Fibroblast of skin of scalp (primary cell): ENCODE results near the gene NDUFB8.

Experiments used
- DNase-seq: peaks from one replicate; pipeline ENCODE4 v3.0.0-alpha.2; 2013

Gene NDUFB8

GRCh38 chr10:100535715-100536353 is 6.2 kb upstream of the NDUFB8 start, which contains the start of gene HIF1AN:
Gene HIF1AN, plus strand, starts transcription at chr10:100535943. Its CDS starts 16 bp downstream, at chr10:100535959.
- peak; percentile 97 for DNase-seq

DNA sequence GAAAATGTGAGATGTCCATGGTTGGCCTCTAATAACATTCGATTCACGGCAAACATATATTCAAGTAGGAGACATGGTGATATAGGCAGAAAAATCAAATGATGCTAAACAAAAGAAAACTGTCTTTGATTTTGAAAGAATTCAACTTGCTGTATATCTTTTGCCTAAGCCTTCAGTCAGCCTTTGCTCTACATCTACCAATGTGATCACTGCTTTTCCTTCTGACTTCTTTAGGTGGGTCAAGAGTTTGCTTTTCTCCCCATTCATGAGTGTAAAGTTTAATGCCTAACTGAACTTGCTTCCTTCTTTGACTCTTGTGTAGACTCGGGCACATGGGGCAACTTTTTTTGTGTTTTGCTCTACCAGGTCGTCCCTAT is 5.7 kb upstream of the NDUFB8 start:
- no peak for DNase-seq

DNA sequence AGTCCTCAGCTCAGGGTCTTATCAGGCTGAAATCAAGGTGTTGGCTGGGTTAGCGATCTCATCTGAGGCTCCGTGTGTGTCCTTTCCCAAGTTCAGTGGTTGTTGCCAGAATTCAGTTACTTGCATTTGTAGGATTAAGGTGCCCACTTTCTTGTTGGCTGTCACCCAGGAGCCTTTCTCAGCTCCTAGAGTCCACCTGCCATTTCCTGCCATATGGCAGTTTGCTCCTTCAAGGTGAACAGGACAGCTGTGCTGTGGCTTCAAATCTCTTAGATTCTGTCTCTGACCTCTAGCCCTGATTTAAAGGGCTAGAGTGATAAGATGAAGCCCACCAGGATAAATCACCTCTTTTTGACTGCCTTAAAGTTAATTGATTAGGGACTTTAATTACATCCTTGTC is 5.1 kb upstream of the NDUFB8 start:
- DNase-seq = no peak

GRCh38 chr10:100531761-100532160 is 2.1 kb upstream of the NDUFB8 start:
- no peak for DNase-seq

DNA sequence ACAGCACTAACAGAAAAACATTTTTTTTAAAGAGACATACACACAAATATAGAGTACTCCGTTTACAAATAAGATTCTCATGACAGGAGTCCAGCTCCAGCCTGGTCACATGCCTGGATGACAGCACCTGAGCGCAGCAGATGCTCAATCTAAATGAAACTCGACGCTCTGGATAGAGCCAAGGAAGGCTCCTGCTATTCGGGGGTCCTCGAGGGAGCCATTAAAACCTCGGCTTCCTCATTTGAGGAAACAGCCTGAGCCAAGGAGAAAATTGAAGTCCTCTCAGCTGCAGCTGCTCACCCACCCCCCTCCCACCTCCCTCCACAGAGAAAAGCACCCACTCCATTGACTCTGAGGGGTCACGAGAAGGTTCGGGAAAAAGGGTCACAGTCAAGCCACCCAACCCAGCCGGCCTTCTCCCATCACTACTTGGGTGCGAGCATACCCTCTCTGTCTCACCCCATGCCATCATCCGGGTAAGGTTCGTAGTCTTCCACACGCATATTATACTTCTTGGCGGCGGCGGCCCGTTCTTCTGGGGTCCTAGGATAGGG is 673 bp downstream of the NDUFB8 start:
- DNase-seq = no peak

GRCh38 chr10:100528123-100528886 is 1.4 kb downstream of the NDUFB8 start:
- no peak for DNase-seq

GRCh38 chr10:100524638-100525037 is 5.0 kb downstream of the NDUFB8 start:
- DNase-seq = no peak

GRCh38 chr10:100524206-100524605 is 5.5 kb downstream of the NDUFB8 start:
- no peak for DNase-seq

DNA sequence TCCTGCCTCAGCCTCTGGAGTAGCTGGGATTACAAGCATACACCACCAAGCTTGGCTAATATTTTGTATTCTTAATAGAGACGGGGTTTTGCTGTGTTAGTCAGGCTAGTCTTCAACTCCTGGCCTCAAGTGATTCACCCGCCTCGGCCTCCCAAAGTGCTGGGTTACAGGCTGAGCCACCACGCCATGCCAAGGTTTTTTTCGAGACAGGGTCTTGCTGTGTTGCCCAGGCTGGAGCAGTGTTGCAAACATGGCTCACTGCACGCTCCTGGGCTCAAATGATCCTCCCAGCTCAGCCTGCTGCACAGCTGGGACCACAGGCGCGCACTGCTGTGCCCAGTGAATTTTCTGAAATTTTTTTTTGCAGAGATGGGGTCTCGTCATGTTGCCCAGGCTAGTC is 6.7 kb downstream of the NDUFB8 start:
- no peak for DNase-seq

DNA sequence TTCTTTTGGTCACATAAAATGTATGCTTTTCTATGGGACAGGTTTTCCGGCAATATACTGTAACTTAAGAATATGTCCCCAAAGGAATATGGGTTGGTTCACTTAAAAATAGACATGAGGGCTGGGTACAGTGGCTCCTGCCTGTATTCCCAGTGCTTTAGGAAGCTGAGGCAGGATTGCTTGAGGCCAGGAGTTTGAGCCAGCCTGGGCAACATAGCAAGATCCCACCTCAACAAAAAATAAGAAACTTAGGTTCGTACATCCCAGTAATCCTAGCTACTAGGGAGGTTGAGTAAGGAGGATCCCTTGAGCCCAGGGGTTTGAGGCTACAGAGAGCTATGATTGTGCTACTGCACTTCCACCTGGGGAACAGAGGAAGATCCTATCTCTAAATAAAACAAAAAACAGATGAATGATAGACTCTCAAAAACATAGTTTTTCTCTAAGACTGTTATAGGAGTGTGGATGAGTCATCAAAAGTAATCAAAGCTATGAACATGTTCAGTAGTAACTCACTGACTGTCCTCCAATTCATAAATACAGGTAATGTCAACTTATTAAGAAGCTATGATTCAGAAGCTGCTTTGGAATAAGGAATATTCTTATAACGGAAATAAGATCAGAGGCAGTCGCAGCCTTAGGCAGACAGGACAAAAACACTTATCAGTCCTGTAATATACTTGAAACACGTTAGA is 7.4 kb downstream of the NDUFB8 start:
- DNase-seq = no peak

DNA sequence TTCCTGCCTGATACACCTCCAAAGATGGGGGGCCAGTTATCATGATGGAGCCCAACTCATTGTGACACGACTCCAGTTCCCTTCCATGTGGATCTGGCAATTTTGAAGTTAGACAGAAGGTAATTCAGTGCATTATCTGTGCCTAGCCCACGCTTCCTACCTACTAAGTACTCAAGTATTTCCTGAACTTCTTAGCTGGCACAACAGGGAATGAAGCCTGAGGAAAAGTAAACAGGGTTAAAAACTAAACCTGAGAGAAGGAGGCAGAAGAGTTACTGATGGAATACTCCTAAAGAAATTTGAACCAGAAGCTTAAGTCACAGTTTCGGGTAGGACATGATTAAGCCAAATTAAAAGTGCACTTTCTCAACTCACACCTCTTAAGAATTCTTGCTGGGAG is 8.9 kb downstream of the NDUFB8 start:
- no peak for DNase-seq

DNA sequence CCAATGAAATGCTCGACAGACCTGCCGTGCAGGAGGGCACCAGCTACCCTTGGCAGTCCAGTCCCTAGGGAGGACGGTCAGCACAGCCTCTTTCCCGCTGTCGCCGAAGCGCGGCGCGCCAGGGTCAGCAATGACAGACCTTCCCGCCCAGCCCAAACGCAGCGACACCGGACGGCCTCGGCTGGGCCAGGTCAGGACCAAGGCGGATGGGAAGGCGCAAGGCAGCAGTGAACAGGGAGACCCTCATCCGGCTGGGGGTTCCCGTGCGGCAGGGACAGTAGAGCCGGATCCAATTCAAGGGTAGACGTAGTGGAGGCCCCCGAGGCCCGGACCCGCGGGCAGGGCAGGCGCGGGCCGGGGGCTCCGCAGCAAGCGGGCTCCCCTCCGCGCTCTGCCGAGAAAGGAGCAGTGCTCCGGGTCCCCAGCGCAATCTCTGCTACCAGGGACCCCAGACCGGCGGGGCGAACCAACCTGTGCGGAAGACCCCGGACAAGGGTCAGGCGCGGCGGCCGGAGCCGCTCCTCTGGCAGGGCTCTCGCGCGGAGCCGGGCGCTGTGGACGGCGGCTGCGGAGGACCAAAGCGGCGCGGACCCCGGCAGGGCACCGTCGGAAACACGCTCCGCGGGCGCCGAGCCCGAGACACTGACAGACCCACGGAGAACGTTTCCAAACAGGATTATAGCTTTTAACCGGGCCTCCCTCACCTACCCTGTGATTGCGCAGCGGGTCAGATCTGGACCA is 10.2 kb downstream of the NDUFB8 start, which contains the start of gene SEC31B:
TSS of gene SEC31B (minus strand) at position 551 of the 741 bp plus-strand sequence. CDS start 2,909 bp downstream, outside the sequence.
- DNase-seq = no peak

DNA sequence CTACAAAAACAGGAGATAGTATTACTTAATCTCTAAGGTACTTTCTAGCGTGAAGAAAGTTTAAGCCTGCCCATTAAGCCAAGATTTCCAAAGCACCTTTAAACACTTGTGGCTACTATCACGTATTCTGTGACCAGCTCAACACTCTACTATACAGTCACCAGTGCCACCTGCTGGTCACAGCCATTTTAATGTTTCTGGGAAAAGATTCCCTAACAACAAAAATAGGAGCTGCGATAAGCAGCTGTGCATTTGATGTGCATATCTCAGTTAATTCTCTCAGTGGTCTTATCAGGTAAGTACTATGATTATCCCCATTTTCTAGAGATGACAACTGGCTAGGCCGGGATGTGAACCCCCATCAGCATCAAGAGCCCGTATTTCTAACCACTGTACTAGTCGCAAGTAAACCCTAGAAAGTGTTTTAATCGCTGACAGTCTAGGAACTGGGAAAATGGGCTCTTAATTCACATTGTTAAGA is 10.9 kb downstream of the NDUFB8 start:
- DNase-seq = peak; percentile 64

DNA sequence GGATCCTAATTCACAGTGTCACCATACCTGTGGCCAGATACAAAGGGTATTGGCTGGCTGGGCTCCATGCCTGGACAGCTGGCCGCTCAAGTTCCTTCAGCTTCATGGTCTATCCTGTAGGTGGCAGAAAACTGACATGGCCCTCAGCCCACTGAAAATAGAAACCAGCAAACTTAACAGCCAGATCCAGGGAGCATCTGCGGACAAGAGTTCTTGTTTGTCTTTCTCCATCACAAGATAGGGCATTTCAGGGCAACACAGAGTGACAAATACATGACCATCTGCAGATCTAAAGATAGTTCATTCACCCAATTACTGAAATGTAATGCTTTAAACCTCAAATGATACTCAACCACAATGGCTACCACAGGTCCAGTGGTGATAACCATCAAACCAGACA is 12.8 kb downstream of the NDUFB8 start:
- no peak for DNase-seq

DNA sequence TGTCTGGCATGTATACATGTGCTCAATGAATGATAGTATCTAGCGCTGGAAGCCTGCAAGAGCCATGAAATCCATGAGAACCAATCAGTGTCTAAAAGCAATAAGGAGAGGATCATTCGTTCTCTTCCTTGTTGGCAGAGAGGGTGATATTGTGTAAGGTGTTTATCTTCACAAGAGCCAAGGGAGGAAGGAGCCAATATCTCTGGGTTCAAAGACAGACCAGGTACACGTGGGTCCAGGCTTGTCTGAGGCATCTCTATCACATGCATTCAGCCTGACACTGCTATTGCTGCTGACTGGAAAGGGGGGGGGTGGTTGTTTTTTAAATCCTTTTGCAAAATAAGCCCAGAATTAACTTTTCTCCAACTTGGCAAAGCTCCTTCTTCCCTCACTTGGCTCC is 14.1 kb downstream of the NDUFB8 start:
- DNase-seq = no peak

DNA sequence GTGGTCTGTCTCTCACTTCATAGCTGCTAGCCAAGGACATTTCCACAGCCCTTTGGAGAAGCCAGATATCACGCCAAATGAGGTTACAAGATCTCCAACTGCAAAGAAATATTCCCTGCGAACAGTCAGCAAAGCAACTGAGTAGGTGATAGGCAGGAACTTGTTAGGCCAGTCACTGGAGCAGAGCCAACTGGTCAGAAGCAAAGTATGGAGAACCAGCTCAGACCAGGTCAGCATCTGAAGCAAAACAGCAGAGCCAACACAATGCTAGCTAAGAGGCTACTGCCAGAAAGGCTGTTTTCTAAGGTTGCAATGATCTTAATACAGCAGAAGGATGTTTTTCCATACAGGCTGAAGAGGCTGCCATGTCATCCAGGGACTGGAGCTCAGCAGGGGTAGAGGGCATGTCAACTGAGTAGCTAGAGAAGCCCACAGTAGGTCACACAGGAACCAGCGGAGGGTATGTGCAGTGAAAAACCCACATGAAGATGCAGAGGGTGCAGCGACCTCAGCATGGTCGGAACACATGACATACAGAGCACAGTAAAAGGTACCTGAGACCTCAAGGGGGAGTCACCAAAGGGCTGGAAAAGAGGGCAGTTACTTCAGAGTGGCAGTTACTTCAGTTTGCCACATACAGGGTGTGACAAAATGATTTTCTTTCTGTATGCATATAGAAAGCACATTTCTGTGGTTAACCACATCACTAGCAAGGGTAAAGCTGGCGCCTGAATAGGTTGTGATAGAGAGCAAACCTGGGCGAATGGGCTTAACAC is 18.9 kb downstream of the NDUFB8 start:
- DNase-seq = no peak

DNA sequence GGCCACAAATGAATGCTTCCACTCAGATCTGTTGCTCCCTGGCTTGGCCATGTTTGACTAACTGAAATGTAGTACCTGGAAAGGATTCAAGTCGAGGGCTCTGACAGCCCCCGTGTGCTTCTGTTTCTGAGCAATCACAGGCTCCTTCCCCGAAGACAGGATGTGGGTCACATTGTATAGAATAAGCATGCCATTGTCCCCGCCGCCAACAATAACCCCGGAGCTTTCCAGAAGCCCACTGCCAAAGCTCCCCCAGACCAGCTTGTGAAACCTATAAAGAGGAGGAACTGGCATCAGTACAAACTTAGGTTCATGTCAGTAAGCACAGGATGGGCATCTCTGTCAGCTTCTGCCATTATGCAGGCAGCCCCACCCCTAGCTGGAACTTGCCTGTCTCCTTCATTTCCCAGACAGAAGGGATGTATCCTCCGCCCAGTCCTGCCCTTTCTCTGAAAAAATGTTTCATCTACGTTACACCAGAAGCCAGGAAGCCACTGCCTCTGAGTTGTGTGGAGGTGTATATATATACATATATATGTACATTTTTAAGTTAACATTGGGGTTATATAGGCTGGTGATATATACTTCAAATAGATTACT is 20.3 kb downstream of the NDUFB8 start:
- DNase-seq = no peak

- DNase-seq = peak; percentile 70
Measured at GRCh38 chr10:100508691-100509150, 20.9 kb downstream of the NDUFB8 start.

- no peak for DNase-seq
Measured at GRCh38 chr10:100508266-100508665, 21.4 kb downstream of the NDUFB8 start.

GRCh38 chr10:100507357-100507732 is 22.3 kb downstream of the NDUFB8 start:
- no peak for DNase-seq
